ENCODE data around the gene VPS16. TPM values are rescaled to one million over a fixed set of nuclear protein-coding genes. Genes with fewer than 3 reads are reported as not detected.

Gene VPS16
- total RNA-seq, 1 experiment from 2014 or later = 26.2 TPM

- POLR2A ChIA-PET = no interaction called here
- ATAC-seq = no peak
These were observed 38.6 kb downstream of the VPS16 start for GRCh38 chr20:2879146-2879545.

DNA sequence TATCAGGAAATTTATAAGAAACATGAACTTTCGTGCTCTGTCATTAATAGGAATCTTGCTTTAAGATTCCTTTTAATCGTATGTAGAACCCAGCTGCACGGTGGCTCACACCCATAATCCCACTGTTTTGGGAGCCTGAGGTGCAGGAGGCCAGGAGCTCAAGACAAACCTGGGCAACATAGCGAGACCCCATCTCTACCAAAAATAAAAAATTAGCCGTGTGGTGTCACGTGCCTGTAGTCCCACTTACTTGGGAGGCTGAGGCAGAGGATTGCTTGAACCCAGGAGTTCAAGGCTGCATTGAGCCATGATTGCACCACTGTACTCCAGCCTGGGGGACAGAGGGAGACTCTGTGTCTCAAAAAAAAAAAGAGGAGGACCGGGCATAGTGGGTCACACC, 40.1 kb downstream of the VPS16 start:
- no peak for DNase-seq (ENCODE audit: low spot score)
- ATAC-seq = no peak
- H3K4me3 Mint-ChIP-seq = no peak overlapping the region
- H3K27ac Mint-ChIP-seq = no peak overlapping the region
- POLR2A ChIA-PET = no interaction called here
- H3K27me3 Mint-ChIP-seq (ENCODE audit: low read depth) = no peaks in the 10 kb centered on the region
- CTCF ChIA-PET = interaction anchor here (1.3 kb wide), 1 partner anchor 125 kb away, joined by 3 read pairs; no protein-coding TSS in a partner anchor
- H3K36me3 Mint-ChIP-seq = peaks cover 5% of the 10 kb centered on the region
- peaks cover 31% of the 10 kb centered on the region for H3K4me1 Mint-ChIP-seq
- no peaks in the 10 kb centered on the region for H3K9me3 Mint-ChIP-seq
- TF ChIP-seq, protein P1, sequence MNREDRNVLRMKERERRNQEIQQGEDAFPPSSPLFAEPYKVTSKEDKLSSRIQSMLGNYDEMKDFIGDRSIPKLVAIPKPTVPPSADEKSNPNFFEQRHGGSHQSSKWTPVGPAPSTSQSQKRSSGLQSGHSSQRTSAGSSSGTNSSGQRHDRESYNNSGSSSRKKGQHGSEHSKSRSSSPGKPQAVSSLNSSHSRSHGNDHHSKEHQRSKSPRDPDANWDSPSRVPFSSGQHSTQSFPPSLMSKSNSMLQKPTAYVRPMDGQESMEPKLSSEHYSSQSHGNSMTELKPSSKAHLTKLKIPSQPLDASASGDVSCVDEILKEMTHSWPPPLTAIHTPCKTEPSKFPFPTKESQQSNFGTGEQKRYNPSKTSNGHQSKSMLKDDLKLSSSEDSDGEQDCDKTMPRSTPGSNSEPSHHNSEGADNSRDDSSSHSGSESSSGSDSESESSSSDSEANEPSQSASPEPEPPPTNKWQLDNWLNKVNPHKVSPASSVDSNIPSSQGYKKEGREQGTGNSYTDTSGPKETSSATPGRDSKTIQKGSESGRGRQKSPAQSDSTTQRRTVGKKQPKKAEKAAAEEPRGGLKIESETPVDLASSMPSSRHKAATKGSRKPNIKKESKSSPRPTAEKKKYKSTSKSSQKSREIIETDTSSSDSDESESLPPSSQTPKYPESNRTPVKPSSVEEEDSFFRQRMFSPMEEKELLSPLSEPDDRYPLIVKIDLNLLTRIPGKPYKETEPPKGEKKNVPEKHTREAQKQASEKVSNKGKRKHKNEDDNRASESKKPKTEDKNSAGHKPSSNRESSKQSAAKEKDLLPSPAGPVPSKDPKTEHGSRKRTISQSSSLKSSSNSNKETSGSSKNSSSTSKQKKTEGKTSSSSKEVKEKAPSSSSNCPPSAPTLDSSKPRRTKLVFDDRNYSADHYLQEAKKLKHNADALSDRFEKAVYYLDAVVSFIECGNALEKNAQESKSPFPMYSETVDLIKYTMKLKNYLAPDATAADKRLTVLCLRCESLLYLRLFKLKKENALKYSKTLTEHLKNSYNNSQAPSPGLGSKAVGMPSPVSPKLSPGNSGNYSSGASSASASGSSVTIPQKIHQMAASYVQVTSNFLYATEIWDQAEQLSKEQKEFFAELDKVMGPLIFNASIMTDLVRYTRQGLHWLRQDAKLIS (CRISPR knock-in tag; IDR thresholded peaks at IDR 0.05; ENCODE audit: borderline replicate concordance) = no peak
- TF ChIP-seq, protein P2, sequence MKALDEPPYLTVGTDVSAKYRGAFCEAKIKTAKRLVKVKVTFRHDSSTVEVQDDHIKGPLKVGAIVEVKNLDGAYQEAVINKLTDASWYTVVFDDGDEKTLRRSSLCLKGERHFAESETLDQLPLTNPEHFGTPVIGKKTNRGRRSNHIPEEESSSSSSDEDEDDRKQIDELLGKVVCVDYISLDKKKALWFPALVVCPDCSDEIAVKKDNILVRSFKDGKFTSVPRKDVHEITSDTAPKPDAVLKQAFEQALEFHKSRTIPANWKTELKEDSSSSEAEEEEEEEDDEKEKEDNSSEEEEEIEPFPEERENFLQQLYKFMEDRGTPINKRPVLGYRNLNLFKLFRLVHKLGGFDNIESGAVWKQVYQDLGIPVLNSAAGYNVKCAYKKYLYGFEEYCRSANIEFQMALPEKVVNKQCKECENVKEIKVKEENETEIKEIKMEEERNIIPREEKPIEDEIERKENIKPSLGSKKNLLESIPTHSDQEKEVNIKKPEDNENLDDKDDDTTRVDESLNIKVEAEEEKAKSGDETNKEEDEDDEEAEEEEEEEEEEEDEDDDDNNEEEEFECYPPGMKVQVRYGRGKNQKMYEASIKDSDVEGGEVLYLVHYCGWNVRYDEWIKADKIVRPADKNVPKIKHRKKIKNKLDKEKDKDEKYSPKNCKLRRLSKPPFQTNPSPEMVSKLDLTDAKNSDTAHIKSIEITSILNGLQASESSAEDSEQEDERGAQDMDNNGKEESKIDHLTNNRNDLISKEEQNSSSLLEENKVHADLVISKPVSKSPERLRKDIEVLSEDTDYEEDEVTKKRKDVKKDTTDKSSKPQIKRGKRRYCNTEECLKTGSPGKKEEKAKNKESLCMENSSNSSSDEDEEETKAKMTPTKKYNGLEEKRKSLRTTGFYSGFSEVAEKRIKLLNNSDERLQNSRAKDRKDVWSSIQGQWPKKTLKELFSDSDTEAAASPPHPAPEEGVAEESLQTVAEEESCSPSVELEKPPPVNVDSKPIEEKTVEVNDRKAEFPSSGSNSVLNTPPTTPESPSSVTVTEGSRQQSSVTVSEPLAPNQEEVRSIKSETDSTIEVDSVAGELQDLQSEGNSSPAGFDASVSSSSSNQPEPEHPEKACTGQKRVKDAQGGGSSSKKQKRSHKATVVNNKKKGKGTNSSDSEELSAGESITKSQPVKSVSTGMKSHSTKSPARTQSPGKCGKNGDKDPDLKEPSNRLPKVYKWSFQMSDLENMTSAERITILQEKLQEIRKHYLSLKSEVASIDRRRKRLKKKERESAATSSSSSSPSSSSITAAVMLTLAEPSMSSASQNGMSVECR (CRISPR knock-in tag; IDR thresholded peaks at IDR 0.05; ENCODE audit: borderline replicate concordance) = no peak
- TF ChIP-seq ZNF121 (CRISPR knock-in tag; IDR thresholded peaks at IDR 0.05) = peak; percentile 51; the same call in 1 of the 2 replicates
- no peak for TF ChIP-seq OVOL2 (CRISPR knock-in tag; IDR thresholded peaks at IDR 0.05; ENCODE audit: borderline replicate concordance)

More at GRCh38 chr20:2879146-2879545, 38.6 kb downstream of the VPS16 start:
- TF ChIP-seq ZNF396 (CRISPR knock-in tag; IDR thresholded peaks at IDR 0.05; ENCODE audit: borderline replicate concordance) (no peak), AR (CRISPR knock-in tag; IDR thresholded peaks at IDR 0.05) (no peak), SMAD3 (CRISPR knock-in tag; IDR thresholded peaks at IDR 0.05; ENCODE audit: borderline replicate concordance) (no peak), JAZF1 (CRISPR knock-in tag; IDR thresholded peaks at IDR 0.05) (no peak), ZNF512 (CRISPR knock-in tag; IDR thresholded peaks at IDR 0.05; ENCODE audit: borderline replicate concordance) (no peak)
- TF ChIP-seq, protein P3, sequence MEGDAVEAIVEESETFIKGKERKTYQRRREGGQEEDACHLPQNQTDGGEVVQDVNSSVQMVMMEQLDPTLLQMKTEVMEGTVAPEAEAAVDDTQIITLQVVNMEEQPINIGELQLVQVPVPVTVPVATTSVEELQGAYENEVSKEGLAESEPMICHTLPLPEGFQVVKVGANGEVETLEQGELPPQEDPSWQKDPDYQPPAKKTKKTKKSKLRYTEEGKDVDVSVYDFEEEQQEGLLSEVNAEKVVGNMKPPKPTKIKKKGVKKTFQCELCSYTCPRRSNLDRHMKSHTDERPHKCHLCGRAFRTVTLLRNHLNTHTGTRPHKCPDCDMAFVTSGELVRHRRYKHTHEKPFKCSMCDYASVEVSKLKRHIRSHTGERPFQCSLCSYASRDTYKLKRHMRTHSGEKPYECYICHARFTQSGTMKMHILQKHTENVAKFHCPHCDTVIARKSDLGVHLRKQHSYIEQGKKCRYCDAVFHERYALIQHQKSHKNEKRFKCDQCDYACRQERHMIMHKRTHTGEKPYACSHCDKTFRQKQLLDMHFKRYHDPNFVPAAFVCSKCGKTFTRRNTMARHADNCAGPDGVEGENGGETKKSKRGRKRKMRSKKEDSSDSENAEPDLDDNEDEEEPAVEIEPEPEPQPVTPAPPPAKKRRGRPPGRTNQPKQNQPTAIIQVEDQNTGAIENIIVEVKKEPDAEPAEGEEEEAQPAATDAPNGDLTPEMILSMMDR (IDR thresholded peaks at IDR 0.05) = no peak
- Mint-ChIP-seq H3K4me1 (peaks cover 41% of the 10 kb centered on the region), H3K27ac (peak overlapping the region; percentile 60), H3K36me3 (peaks cover 5% of the 10 kb centered on the region), H3K4me3 (no peak overlapping the region), H3K27me3 (ENCODE audit: low read depth) (no peaks in the 10 kb centered on the region), H3K9me3 (no peaks in the 10 kb centered on the region)
- no peak for DNase-seq (ENCODE audit: low spot score)
- CTCF ChIA-PET = interaction anchor here (0.8 to 1.2 kb wide), 3 partner anchors 123 to 838 kb away, joined by 3 read pairs; no protein-coding TSS in a partner anchor
